ENCODE results near the gene ITPKC.

The ITPKC gene

GRCh38 chr19:40714441-40715299 is 2.2 kb upstream of the ITPKC start:
- H3K27me3 ChIP-seq (ENCODE audit: low read depth), result no peaks in the 10 kb centered on the region
- peaks cover 12% of the 10 kb centered on the region for H3K4me1 ChIP-seq
- peak overlapping the region; percentile 62 for H3K4me3 ChIP-seq
- peak; percentile 83 to 95 for DNase-seq (ENCODE audit: low spot score in 2 of 2)
- no peaks in the 10 kb centered on the region for H3K9me3 ChIP-seq
- in situ Hi-C loops (cut with MboI; ENCODE audit: low sequenced_read_pairs), result no loop called here
- H3K36me3 ChIP-seq (replicated peaks), result peaks cover 10% of the 10 kb centered on the region

GRCh38 chr19:40716031-40716481 is 856 bp upstream of the ITPKC start:
- no peaks in the 10 kb centered on the region for H3K27me3 ChIP-seq (ENCODE audit: low read depth)
- peaks cover 15% of the 10 kb centered on the region for H3K4me1 ChIP-seq
- peak overlapping the region; percentile 62 for H3K4me3 ChIP-seq
- H3K9me3 ChIP-seq, result no peaks in the 10 kb centered on the region
- in situ Hi-C loops (cut with MboI; ENCODE audit: low sequenced_read_pairs), result no loop called here
- peak in 1 of 2 experiments; percentile 35 for DNase-seq (ENCODE audit: low spot score in 2 of 2)
- peaks cover 4% of the 10 kb centered on the region; the same call in 1 of the 2 replicates for H3K36me3 ChIP-seq (replicated peaks)

- no peak for DNase-seq (ENCODE audit: low spot score in 2 of 2)
- in situ Hi-C loops (cut with MboI; ENCODE audit: low sequenced_read_pairs), result no loop called here
- no peaks in the 10 kb centered on the region; the same call in 1 of the 2 replicates for H3K9me3 ChIP-seq
- H3K27me3 ChIP-seq (ENCODE audit: low read depth), result no peaks in the 10 kb centered on the region
- peaks cover 7% of the 10 kb centered on the region for H3K36me3 ChIP-seq (replicated peaks)
- peak overlapping the region; percentile 62 for H3K4me3 ChIP-seq
- H3K4me1 ChIP-seq, result peaks cover 15% of the 10 kb centered on the region
Measured at GRCh38 chr19:40717325-40717879, 490 bp downstream of the ITPKC start.

- Histone ChIP-seq H3K27me3 (ENCODE audit: low read depth) (no peaks in the 10 kb centered on the region), H3K4me3 (peak overlapping the region; percentile 62), H3K4me1 (peaks cover 15% of the 10 kb centered on the region), H3K36me3 (replicated peaks) (peaks cover 6% of the 10 kb centered on the region), H3K9me3 (no peaks in the 10 kb centered on the region; the same call in 1 of the 2 replicates)
- peak; percentile 12 to 28 for DNase-seq (ENCODE audit: low spot score in 2 of 2)
- in situ Hi-C loops (cut with MboI; ENCODE audit: low sequenced_read_pairs), result no loop called here
Measured at GRCh38 chr19:40717880-40718773, 1.2 kb downstream of the ITPKC start.

GRCh38 chr19:40718774-40719391 is 2.0 kb downstream of the ITPKC start:
- peaks cover 15% of the 10 kb centered on the region for H3K4me1 ChIP-seq
- H3K36me3 ChIP-seq (replicated peaks), result peaks cover 5% of the 10 kb centered on the region
- no peaks in the 10 kb centered on the region for H3K27me3 ChIP-seq (ENCODE audit: low read depth)
- DNase-seq (ENCODE audit: low spot score in 2 of 2), result peak; percentile 12 to 66
- H3K9me3 ChIP-seq, result no peaks in the 10 kb centered on the region; the same call in 1 of the 2 replicates
- in situ Hi-C loops (cut with MboI; ENCODE audit: low sequenced_read_pairs), result no loop called here
- H3K4me3 ChIP-seq, result peak overlapping the region; percentile 62

- no peaks in the 10 kb centered on the region for H3K27me3 ChIP-seq (ENCODE audit: low read depth)
- H3K4me3 ChIP-seq, result peak overlapping the region; percentile 62
- no peak for DNase-seq (ENCODE audit: low spot score in 2 of 2)
- H3K36me3 ChIP-seq (replicated peaks), result peaks cover 8% of the 10 kb centered on the region
- H3K4me1 ChIP-seq, result peaks cover 13% of the 10 kb centered on the region
- no peaks in the 10 kb centered on the region; the same call in 1 of the 2 replicates for H3K9me3 ChIP-seq
- in situ Hi-C loops (cut with MboI; ENCODE audit: low sequenced_read_pairs), result no loop called here
Measured at GRCh38 chr19:40719414-40719894, 2.5 kb downstream of the ITPKC start.

GRCh38 chr19:40721140-40721486 is 4.2 kb downstream of the ITPKC start:
- in situ Hi-C loops (cut with MboI; ENCODE audit: low sequenced_read_pairs), result no loop called here
- H3K4me1 ChIP-seq, result peaks cover 2% of the 10 kb centered on the region
- peaks cover 15% of the 10 kb centered on the region for H3K36me3 ChIP-seq (replicated peaks)
- DNase-seq (ENCODE audit: low spot score in 2 of 2), result no peak
- no peaks in the 10 kb centered on the region for H3K27me3 ChIP-seq (ENCODE audit: low read depth)
- H3K4me3 ChIP-seq, result no peak overlapping the region
- H3K9me3 ChIP-seq, result no peaks in the 10 kb centered on the region; the same call in 1 of the 2 replicates

GRCh38 chr19:40721936-40722661 is 5.2 kb downstream of the ITPKC start:
- in situ Hi-C loops (cut with MboI; ENCODE audit: low sequenced_read_pairs), result no loop called here
- Histone ChIP-seq H3K27me3 (ENCODE audit: low read depth) (no peaks in the 10 kb centered on the region), H3K36me3 (replicated peaks) (peaks cover 22% of the 10 kb centered on the region), H3K4me1 (peaks cover 2% of the 10 kb centered on the region), H3K4me3 (no peak overlapping the region), H3K9me3 (no peaks in the 10 kb centered on the region; the same call in 1 of the 2 replicates)
- DNase-seq (ENCODE audit: low spot score in 2 of 2), result no peak

- in situ Hi-C loops (cut with MboI; ENCODE audit: low sequenced_read_pairs), result no loop called here
- no peak for DNase-seq (ENCODE audit: low spot score in 2 of 2)
- Histone ChIP-seq H3K27me3 (ENCODE audit: low read depth) (no peaks in the 10 kb centered on the region), H3K36me3 (replicated peaks) (peaks cover 28% of the 10 kb centered on the region), H3K9me3 (no peaks in the 10 kb centered on the region; the same call in 1 of the 2 replicates), H3K4me3 (no peak overlapping the region), H3K4me1 (peaks cover 2% of the 10 kb centered on the region)
Measured at GRCh38 chr19:40723661-40724254, 6.8 kb downstream of the ITPKC start.

- Histone ChIP-seq H3K4me3 (no peak overlapping the region), H3K4me1 (peaks cover 2% of the 10 kb centered on the region), H3K27me3 (ENCODE audit: low read depth) (no peaks in the 10 kb centered on the region), H3K36me3 (replicated peaks) (peaks cover 28% of the 10 kb centered on the region), H3K9me3 (no peaks in the 10 kb centered on the region; the same call in 1 of the 2 replicates)
- DNase-seq (ENCODE audit: low spot score in 2 of 2), result no peak
- in situ Hi-C loops (cut with MboI; ENCODE audit: low sequenced_read_pairs), result no loop called here
Measured at GRCh38 chr19:40724315-40724714, 7.4 kb downstream of the ITPKC start.

- Histone ChIP-seq H3K27me3 (ENCODE audit: low read depth) (no peaks in the 10 kb centered on the region), H3K4me3 (no peak overlapping the region), H3K4me1 (peaks cover 2% of the 10 kb centered on the region), H3K36me3 (replicated peaks) (peaks cover 29% of the 10 kb centered on the region), H3K9me3 (no peaks in the 10 kb centered on the region; the same call in 1 of the 2 replicates)
- in situ Hi-C loops (cut with MboI; ENCODE audit: low sequenced_read_pairs), result no loop called here
- no peak for DNase-seq (ENCODE audit: low spot score in 2 of 2)
Measured at GRCh38 chr19:40724855-40725254, 7.9 kb downstream of the ITPKC start.

GRCh38 chr19:40726279-40726678 is 9.4 kb downstream of the ITPKC start:
- Histone ChIP-seq H3K4me1 (no peaks in the 10 kb centered on the region), H3K27me3 (ENCODE audit: low read depth) (no peaks in the 10 kb centered on the region), H3K36me3 (replicated peaks) (peaks cover 39% of the 10 kb centered on the region), H3K4me3 (no peak overlapping the region), H3K9me3 (no peaks in the 10 kb centered on the region; the same call in 1 of the 2 replicates)
- DNase-seq (ENCODE audit: low spot score in 2 of 2), result no peak
- in situ Hi-C loops (cut with MboI; ENCODE audit: low sequenced_read_pairs), result no loop called here
